H1 (cell line): Measurements from ENCODE around the gene AGPAT4. TPM values are rescaled to one million over a fixed set of nuclear protein-coding genes. Genes with fewer than 3 reads are reported as not detected.

ENCODE experiments used
- CTCF ChIA-PET: fragments of 300-600 bp; sonication (Branson Sonifier 250); formaldehyde crosslinking; loops from one replicate; lab custom pipeline; 2021; ENCODE audit not compliant: partially characterized antibody; lab: Charles Lee
- POLR2A ChIA-PET: fragments of 300-600 bp; sonication (Branson Sonifier 250); formaldehyde crosslinking; loops from one replicate; lab custom pipeline; 2021; ENCODE audit warnings: inconsistent platforms; ENCODE audit not compliant: partially characterized antibody; lab: Charles Lee
- DNase-seq, 2 experiments: peaks; one replicate each; pipeline versions ENCODE4 v3.0.0 to v3.0.0-alpha.2; 2010 to 2022; ENCODE audit warnings: low spot score in 2 of 2, low read depth in 1 of 2, mixed read lengths in 1 of 2
- FAIRE-seq: peaks from 2 replicates; lab custom pipeline; 2011; peaks lifted over from hg19 to GRCh38; lab: Jason Lieb, UNC
- H2AFZ ChIP-seq: 2 replicates; pipeline ENCODE4 v1.8.1; 2012; ENCODE audit warnings: low read length, inconsistent platforms
- H2AK5ac ChIP-seq: 2 replicates; pipeline ENCODE4 v1.6.1; 2013; ENCODE audit warnings: low read depth, low read length
- H2BK120ac ChIP-seq: replicated peaks from 2 replicates; pipeline ENCODE3; 2013; ENCODE audit warnings: low read depth, low read length, inconsistent platforms
- H2BK12ac ChIP-seq: 2 replicates; pipeline ENCODE4 v1.6.1; 2013; ENCODE audit warnings: low read depth, low read length
- H2BK15ac ChIP-seq: 2 replicates; pipeline ENCODE4 v1.6.1; 2013; ENCODE audit warnings: low read length
- H2BK20ac ChIP-seq: 2 replicates; pipeline ENCODE4 v1.6.1; 2013; ENCODE audit warnings: low read length
- H2BK5ac ChIP-seq: 2 replicates; pipeline ENCODE4 v1.6.1; 2013; ENCODE audit warnings: low read depth, low read length
- H3K14ac ChIP-seq: 2 replicates; pipeline ENCODE4 v1.6.1; 2013; ENCODE audit warnings: inconsistent platforms; ENCODE audit not compliant: insufficient read length
- H3K18ac ChIP-seq: 2 replicates; pipeline ENCODE4 v1.6.1; 2013; ENCODE audit warnings: low read length; ENCODE audit errors: extremely low read depth
- H3K23ac ChIP-seq: 2 replicates; pipeline ENCODE4 v1.6.1; 2013; ENCODE audit warnings: inconsistent platforms; ENCODE audit not compliant: insufficient read length
- H3K23me2 ChIP-seq: 2 replicates; pipeline ENCODE4 v1.6.1; 2013; ENCODE audit warnings: low read depth, low read length
- H3K27ac ChIP-seq: 2 replicates; pipeline ENCODE4 v1.6.1; 2011; ENCODE audit warnings: low read depth, low read length, inconsistent platforms
- H3K27me3 ChIP-seq, 4 experiments: replicated peaks in 1 of 4; 1 replicate in 1 of 4; 2 replicates in 3 of 4; pipeline versions ENCODE4 v1.6.1 to v1.8.1; 2011 to 2013; ENCODE audit warnings: low read length in 3 of 4, mild to moderate bottlenecking in 3 of 4, inconsistent platforms in 2 of 4, mixed read lengths in 2 of 4, moderate library complexity in 1 of 4; ENCODE audit not compliant: control insufficient read depth in 3 of 4, insufficient read depth in 3 of 4; ENCODE audit errors: extremely low read depth in 1 of 4
- H3K36me3 ChIP-seq, 4 experiments: 2 replicates each; pipeline versions ENCODE4 v1.6.1 to v1.8.1; 2011 to 2013; ENCODE audit warnings: mild to moderate bottlenecking in 4 of 4, low read length in 3 of 4, moderate library complexity in 2 of 4, control low read depth in 1 of 4, inconsistent platforms in 1 of 4; ENCODE audit not compliant: insufficient read depth in 4 of 4, control insufficient read depth in 2 of 4
- H3K4ac ChIP-seq: replicated peaks from 2 replicates; pipeline ENCODE3; 2013; ENCODE audit warnings: low read length, low read depth, mixed read lengths, inconsistent platforms; ENCODE audit not compliant: insufficient read length
- H3K4me1 ChIP-seq, 4 experiments: replicated peaks in 1 of 4; 1 replicate in 1 of 4; 2 replicates in 3 of 4; pipeline versions ENCODE4 v1.6.1 to v1.8.1; 2011 to 2013; ENCODE audit warnings: low read length in 3 of 4, inconsistent platforms in 2 of 4, mixed read lengths in 1 of 4; ENCODE audit not compliant: insufficient read depth in 4 of 4, control insufficient read depth in 3 of 4
- H3K4me2 ChIP-seq, 2 experiments: 2 replicates each; pipeline versions ENCODE4 v1.6.1 to v1.8.1; 2011 to 2013; ENCODE audit warnings: low read depth in 2 of 2, low read length in 2 of 2, control low read depth in 1 of 2, inconsistent platforms in 1 of 2, mild to moderate bottlenecking in 1 of 2; ENCODE audit not compliant: insufficient read depth in 1 of 2
- H3K4me3 ChIP-seq, 4 experiments: fragments of 200-600, 300-600 bp in 1 of 4; sonication (generic), shearing (Covaris generic), sonication (Bioruptor Twin) in 1 of 4; 2 replicates each; pipeline versions ENCODE4 v1.5.1 to v1.8.1; 2011 to 2016; ENCODE audit warnings: low read length in 4 of 4, low read depth in 3 of 4, control low read depth in 2 of 4, inconsistent platforms in 2 of 4, mild to moderate bottlenecking in 2 of 4, mixed read lengths in 1 of 4, moderate library complexity in 1 of 4; ENCODE audit not compliant: insufficient read depth in 2 of 4; ENCODE audit errors: extremely low read depth in 1 of 4
- H3K56ac ChIP-seq: replicated peaks from 2 replicates; pipeline ENCODE3; 2013; ENCODE audit warnings: low read depth, mild to moderate bottlenecking, mixed read lengths, low read length, inconsistent platforms; ENCODE audit not compliant: insufficient read length
- H3K79me1 ChIP-seq: 2 replicates; pipeline ENCODE4 v1.6.1; 2013; ENCODE audit warnings: low read depth, low read length, control low read depth
- H3K79me2 ChIP-seq, 2 experiments: 2 replicates each; pipeline versions ENCODE4 v1.6.1 to v1.8.1; 2012 to 2013; ENCODE audit warnings: low read length in 2 of 2, mild to moderate bottlenecking in 2 of 2, inconsistent platforms in 1 of 2; ENCODE audit not compliant: insufficient read depth in 2 of 2, control insufficient read depth in 1 of 2
- H3K9ac ChIP-seq, 4 experiments: replicated peaks in 1 of 4; 1 replicate in 1 of 4; 2 replicates in 3 of 4; pipeline versions ENCODE4 v1.6.1 to v1.8.1; 2011 to 2013; ENCODE audit warnings: low read depth in 3 of 4, low read length in 3 of 4, control low read depth in 2 of 4, mild to moderate bottlenecking in 2 of 4, moderate library complexity in 2 of 4, inconsistent platforms in 1 of 4; ENCODE audit errors: extremely low read depth in 1 of 4
- H3K9me3 ChIP-seq, 2 experiments: 2 replicates each; pipeline versions ENCODE4 v1.6.1 to v1.8.1; 2012 to 2013; ENCODE audit warnings: mild to moderate bottlenecking in 2 of 2, moderate library complexity in 2 of 2, control low read depth in 1 of 2, inconsistent platforms in 1 of 2, low read depth in 1 of 2, low read length in 1 of 2, mixed read lengths in 1 of 2; ENCODE audit not compliant: insufficient read depth in 2 of 2
- H4K20me1 ChIP-seq, 2 experiments: replicated peaks in 1 of 2; 2 replicates each; pipeline versions ENCODE3 to v1.8.1; 2011 to 2013; ENCODE audit warnings: inconsistent platforms in 2 of 2, low read length in 2 of 2, mild to moderate bottlenecking in 1 of 2; ENCODE audit not compliant: insufficient read depth in 2 of 2, control insufficient read depth in 1 of 2
- H4K5ac ChIP-seq: 2 replicates; pipeline ENCODE4 v1.6.1; 2013; ENCODE audit warnings: low read length, low read depth, mixed read lengths, inconsistent platforms; ENCODE audit not compliant: insufficient read length
- H4K8ac ChIP-seq: 2 replicates; pipeline ENCODE4 v1.8.0; 2013; ENCODE audit warnings: mild to moderate bottlenecking, moderate library complexity, low read length, inconsistent platforms; ENCODE audit not compliant: insufficient read depth; ENCODE audit errors: extremely low read depth
- H4K91ac ChIP-seq: replicated peaks from 2 replicates; pipeline ENCODE3; 2013; ENCODE audit warnings: low read length, mixed read lengths, inconsistent platforms; ENCODE audit not compliant: insufficient read length
- BRCA1 ChIP-seq: IDR thresholded peaks from 2 replicates; pipeline ENCODE4 v1.6.1; 2012; ENCODE audit warnings: low read depth, low read length, improper control_type of control experiment
- CHD2 ChIP-seq: IDR thresholded peaks from 2 replicates; pipeline ENCODE4 v1.6.1; 2012; ENCODE audit warnings: low read length, improper control_type of control experiment
- KDM5A ChIP-seq: fragments of 200-600 bp; IDR thresholded peaks from 2 replicates; pipeline ENCODE4 v1.7.1; 2012; ENCODE audit warnings: mild to moderate bottlenecking, low read length, inconsistent platforms, mixed read lengths
- RNF2 ChIP-seq: fragments of 200-900, 300-1000 bp; sonication (generic); IDR thresholded peaks from 2 replicates; pipeline ENCODE4 v1.7.1; 2016; ENCODE audit warnings: borderline replicate concordance, low read depth, mild to moderate bottlenecking, antibody characterized with exemption, low read length; ENCODE audit not compliant: poor library complexity, severe bottlenecking; ENCODE audit errors: missing control alignments
- SP1 ChIP-seq: IDR thresholded peaks from 2 replicates; pipeline ENCODE4 v1.6.1; 2011; ENCODE audit warnings: low read depth, low read length
- WGBS, 2 experiments: shearing (Covaris generic) in 1 of 2; methylation state at CpG; one replicate each; pipeline versions ENCODE4 v1.1.6 to v1.1.7; 2013 to 2015; ENCODE audit warnings: low lambda C conversion rate in 2 of 2, mixed read lengths in 2 of 2, inconsistent platforms in 1 of 2, low coverage in 1 of 2, missing lambda C conversion rate in 1 of 2; ENCODE audit not compliant: insufficient replicate concordance in 2 of 2, insufficient coverage in 1 of 2, insufficient read length in 1 of 2; ENCODE audit errors: extremely low coverage in 1 of 2, missing lambda C conversion rate in 1 of 2; 5-methylcytosine and 5-hydroxymethylcytosine counted together
- polyA plus RNA-seq, 7 experiments: library from polyadenylated mRNA; depleted of rRNA in 3 of 7; stranded (reverse) in 5 of 7; unstranded in 2 of 7; fragments of >200 nt in 5 of 7; fragments of 200-250 nt in 2 of 7; gene quantifications; 1 replicate in 5 of 7; 2 replicates in 1 of 7; 4 replicates in 1 of 7; pipeline versions ENCODE4 v1.2.1 to v1.2.3, GENCODE V29; 2011 to 2013; ENCODE audit warnings: missing spikeins in 2 of 7, mixed read lengths in 2 of 7
- total RNA-seq: library from RNA; stranded (reverse); fragmentation: NEBNext Ultra II Directional; extraction: Animal tissue kit (Norgen Biotek cat#: 25700); gene quantifications from 2 replicates; pipeline ENCODE4 v1.2.1, GENCODE V29; 2021

Gene AGPAT4
- total and polyA plus RNA-seq, 2 of the 8 experiments (the other 6 are each of a cell fraction or from before 2014, with no cell fraction given) = 13.5 to 23.8 TPM

GRCh38 chr6:161220346-161220745 is 53.5 kb downstream of the AGPAT4 start:
- Histone ChIP-seq H3K4me2 (no peak overlapping the region), H2BK12ac (no peak overlapping the region), H3K79me1 (peaks cover 10% of the 10 kb centered on the region), H3K9me3 (peaks cover 10 to 12% of the 10 kb centered on the region in 2 experiments), H3K79me2 (peaks cover 6 to 26% of the 10 kb centered on the region in 2 experiments; a peak in 3 of 4 replicates), H3K23me2 (no peaks in the 10 kb centered on the region; the same call in 1 of the 2 replicates), H4K5ac (no peak overlapping the region), H3K27ac (no peak overlapping the region), H2BK15ac (no peak overlapping the region), H2BK120ac (no peak overlapping the region), H4K20me1 (peaks cover 0 to 8% of the 10 kb centered on the region in 2 experiments), H3K9ac (no peak overlapping the region), H2BK20ac (no peak overlapping the region), H2AK5ac (no peak overlapping the region), H3K4me1 (peaks cover 0 to 4% (median 0%) of the 10 kb centered on the region in 4 experiments; a peak in 2 of 7 replicates), H4K8ac (no peak overlapping the region), H4K91ac (no peak overlapping the region), H3K56ac (no peak overlapping the region), H2AFZ (no peak overlapping the region), H3K27me3 (no peaks in the 10 kb centered on the region), H3K14ac (no peak overlapping the region), H3K23ac (no peak overlapping the region), H3K18ac (no peak overlapping the region), H2BK5ac (no peak overlapping the region), H3K36me3 (peaks cover 0 to 17% (median 8%) of the 10 kb centered on the region in 4 experiments; a peak in 6 of 8 replicates)
- DNase-seq = no peak
- no peak for FAIRE-seq
- POLR2A ChIA-PET = no interaction called here
- 85% methylated on average over 6 of the region's 6 CpGs; no CpG with 5 or more reads in 1 of the 2 experiments for WGBS, 2 experiments
- CTCF ChIA-PET = interaction anchor here (2.7 kb wide), 1 partner anchor 7 kb away, joined by 7 read pairs; no protein-coding TSS in a partner anchor
- TF ChIP-seq SP1 (no peak), BRCA1 (no peak), CHD2 (no peak), KDM5A (no peak), RNF2 (no peak)
- TF ChIP-seq, all 59 proteins: peak for 0
- no peak overlapping the region for H3K4ac ChIP-seq
- no peak overlapping the region for H3K4me3 ChIP-seq
